ENCODE data around the gene HLA-DQB1. TPM values are rescaled to one million over a fixed set of nuclear protein-coding genes. Genes with fewer than 3 reads are reported as not detected.
"Not testable (repeated sequence)": the region's sequence is repeated elsewhere in the genome, so short reads cannot be mapped to it uniquely, and the experiment has no call there.

Gene HLA-DQB1
- total and polyA plus RNA-seq, 2 of the 8 experiments (the other 6 are each of a cell fraction or from before 2014, with no cell fraction given): 1.2 to 5.2 TPM

GRCh38 chr6:32641785-32642719 lies 24.4 kb downstream of the HLA-DQB1 start:
- H2BK5ac ChIP-seq (ENCODE audit: low read depth, low read length); H2BK12ac ChIP-seq (ENCODE audit: low read depth, low read length); H2BK15ac ChIP-seq (ENCODE audit: low read length); H3K23me2 ChIP-seq (ENCODE audit: low read depth, low read length); H4K20me1 ChIP-seq (replicated peaks in 1 of 2; ENCODE audit: control insufficient read depth in 1 of 2, insufficient read depth in 2 of 2, low read length in 2 of 2); H3K36me3 ChIP-seq (ENCODE audit: control insufficient read depth in 2 of 4, insufficient read depth in 4 of 4, low read length in 3 of 4); DNase-seq (ENCODE audit: low read depth in 1 of 2, low spot score in 2 of 2); H4K8ac ChIP-seq (ENCODE audit: extremely low read depth, insufficient read depth, low read length); H3K9me3 ChIP-seq (ENCODE audit: insufficient read depth in 2 of 2, low read depth in 1 of 2, low read length in 1 of 2); H4K5ac ChIP-seq (ENCODE audit: insufficient read length, low read depth, low read length); H3K79me2 ChIP-seq (ENCODE audit: control insufficient read depth in 1 of 2, insufficient read depth in 2 of 2, low read length in 2 of 2); H2BK120ac ChIP-seq (replicated peaks; ENCODE audit: low read depth, low read length); H3K14ac ChIP-seq (ENCODE audit: insufficient read length); H3K27me3 ChIP-seq (replicated peaks in 1 of 4; ENCODE audit: control insufficient read depth in 3 of 4, extremely low read depth in 1 of 4, insufficient read depth in 3 of 4, low read length in 3 of 4); H3K56ac ChIP-seq (replicated peaks; ENCODE audit: insufficient read length, low read depth, low read length); H3K79me1 ChIP-seq (ENCODE audit: low read depth, low read length); H2AFZ ChIP-seq (ENCODE audit: low read length); H3K4ac ChIP-seq (replicated peaks; ENCODE audit: insufficient read length, low read depth, low read length); H3K27ac ChIP-seq (ENCODE audit: low read depth, low read length); H3K4me1 ChIP-seq (replicated peaks in 1 of 4; ENCODE audit: control insufficient read depth in 3 of 4, insufficient read depth in 4 of 4, low read length in 3 of 4); H2BK20ac ChIP-seq (ENCODE audit: low read length); H3K4me3 ChIP-seq (ENCODE audit: extremely low read depth in 1 of 4, insufficient read depth in 2 of 4, low read depth in 3 of 4, low read length in 4 of 4); H2AK5ac ChIP-seq (ENCODE audit: low read depth, low read length); H3K9ac ChIP-seq (replicated peaks in 1 of 4; ENCODE audit: extremely low read depth in 1 of 4, low read depth in 3 of 4, low read length in 3 of 4); POLR2A ChIA-PET (ENCODE audit: partially characterized antibody); H3K4me2 ChIP-seq (ENCODE audit: insufficient read depth in 1 of 2, low read depth in 2 of 2, low read length in 2 of 2); H4K91ac ChIP-seq (replicated peaks; ENCODE audit: insufficient read length, low read length); CTCF ChIA-PET (ENCODE audit: partially characterized antibody); FAIRE-seq; H3K18ac ChIP-seq (ENCODE audit: extremely low read depth, low read length); H3K23ac ChIP-seq (ENCODE audit: insufficient read length): not testable (repeated sequence)
- WGBS, 2 experiments (ENCODE audit: extremely low coverage in 1 of 2, insufficient coverage in 1 of 2, insufficient read length in 1 of 2, insufficient replicate concordance in 2 of 2, low coverage in 1 of 2, low lambda C conversion rate in 2 of 2, missing lambda C conversion rate in 1 of 2): 91% methylated on average over 2 of the region's 2 CpGs; no CpG with 5 or more reads in 1 of the 2 experiments

Data from H1 (cell line).